ENCODE data around the gene NACC1. TPM values are rescaled to one million over a fixed set of nuclear protein-coding genes. Genes with fewer than 3 reads are reported as not detected.
A peak's percentile ranks its signal among the peaks of the same experiment; 100 is the strongest.

The NACC1 gene
- polyA plus RNA-seq, 1 donor (not counting 4 experiments of a cell fraction or from before 2014, with no cell fraction given): 32.9 TPM

DNA sequence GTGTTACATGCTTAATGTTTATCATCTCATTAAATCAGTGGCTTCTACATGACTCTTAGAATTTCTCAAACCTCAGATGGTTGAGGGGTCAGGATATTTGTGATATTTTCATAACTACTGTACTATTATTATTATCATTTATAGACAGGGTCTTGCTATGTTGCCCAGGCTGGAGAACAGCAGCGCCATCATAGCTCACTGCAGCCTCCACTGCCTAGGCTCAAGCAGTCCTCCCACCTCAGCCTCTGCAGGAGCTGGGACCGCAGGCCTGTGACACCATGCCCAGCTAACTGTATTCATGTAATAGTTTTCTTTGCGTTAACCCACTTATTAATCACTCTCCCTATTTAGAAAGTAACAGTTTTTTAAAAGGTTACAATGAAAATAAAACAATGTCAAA is 41.6 kb downstream of the NACC1 start:
- no peaks in the 10 kb centered on the region for H3K79me2 ChIP-seq (ENCODE audit: control insufficient read depth, insufficient read depth, low read length)
- H3K4me2 ChIP-seq (ENCODE audit: control insufficient read depth, extremely low read depth, insufficient read depth, low read depth, low read length): no peak overlapping the region
- dilution Hi-C loops (cut with MboI; ENCODE audit: extremely low pct_ligation_motif_present, low sequenced_read_pairs): no loop called here
- no peak for FAIRE-seq
- H3K27ac ChIP-seq (ENCODE audit: control insufficient read depth, insufficient read depth, low read length): no peak overlapping the region
- no peak for DNase-seq (ENCODE audit: low read depth, low spot score)
- H3K9me3 ChIP-seq (ENCODE audit: control insufficient read depth, low read depth, low read length): no peaks in the 10 kb centered on the region
- no peaks in the 10 kb centered on the region for H4K20me1 ChIP-seq (ENCODE audit: control insufficient read depth, extremely low read depth, insufficient read depth, low read length)
- H3K9me1 ChIP-seq (ENCODE audit: control insufficient read depth, extremely low read depth, insufficient read depth, low read length): no peaks in the 10 kb centered on the region
- no peak overlapping the region for H2AFZ ChIP-seq (ENCODE audit: control insufficient read depth, low read length)
- peaks cover 38% of the 10 kb centered on the region for H3K4me1 ChIP-seq (ENCODE audit: control insufficient read depth, extremely low read depth, insufficient read depth, low read length)
- no peaks in the 10 kb centered on the region for H3K36me3 ChIP-seq (ENCODE audit: control insufficient read depth in 2 of 2, extremely low read depth in 1 of 2, insufficient read depth in 2 of 2, low read length in 2 of 2)
- no peak overlapping the region for H3K9ac ChIP-seq (ENCODE audit: control insufficient read depth, extremely low read depth, insufficient read depth, low read length)
- no peaks in the 10 kb centered on the region for H3K27me3 ChIP-seq (ENCODE audit: control insufficient read depth, extremely low read depth, insufficient read depth, low read length)
- H3K4me3 ChIP-seq (ENCODE audit: control insufficient read depth in 2 of 3, extremely low read depth in 1 of 3, insufficient read depth in 2 of 3, low read depth in 1 of 3, low read length in 3 of 3): no peak overlapping the region
- no peak for TF ChIP-seq EZH2 (IDR thresholded peaks at IDR 0.05; ENCODE audit: low read length)
- no peak for TF ChIP-seq CTCF (optimal IDR thresholded peaks at IDR 0.05 in 1 of 3, IDR thresholded peaks at IDR 0.05 in 1 of 3, conservative IDR thresholded peaks at IDR 0.05 in 1 of 3; ENCODE audit: extremely low read depth in 1 of 3, insufficient read depth in 2 of 3, low read length in 3 of 3)

GRCh38 chr19:13160557-13160956 is 42.5 kb downstream of the NACC1 start:
- no peak overlapping the region for H3K4me3 ChIP-seq (ENCODE audit: control insufficient read depth in 2 of 3, extremely low read depth in 1 of 3, insufficient read depth in 2 of 3, low read depth in 1 of 3, low read length in 3 of 3)
- peak overlapping the region; percentile 51 for H2AFZ ChIP-seq (ENCODE audit: control insufficient read depth, low read length)
- no peaks in the 10 kb centered on the region for H3K79me2 ChIP-seq (ENCODE audit: control insufficient read depth, insufficient read depth, low read length)
- no peak overlapping the region for H3K27ac ChIP-seq (ENCODE audit: control insufficient read depth, insufficient read depth, low read length)
- peak overlapping the region; percentile 27 for H3K4me2 ChIP-seq (ENCODE audit: control insufficient read depth, extremely low read depth, insufficient read depth, low read depth, low read length)
- H3K9me1 ChIP-seq (ENCODE audit: control insufficient read depth, extremely low read depth, insufficient read depth, low read length): no peaks in the 10 kb centered on the region
- no peaks in the 10 kb centered on the region for H3K27me3 ChIP-seq (ENCODE audit: control insufficient read depth, extremely low read depth, insufficient read depth, low read length)
- no peaks in the 10 kb centered on the region for H4K20me1 ChIP-seq (ENCODE audit: control insufficient read depth, extremely low read depth, insufficient read depth, low read length)
- no peak overlapping the region for H3K9ac ChIP-seq (ENCODE audit: control insufficient read depth, extremely low read depth, insufficient read depth, low read length)
- dilution Hi-C loops (cut with MboI; ENCODE audit: extremely low pct_ligation_motif_present, low sequenced_read_pairs): no loop called here
- FAIRE-seq (no peak), DNase-seq (ENCODE audit: low read depth, low spot score) (no peak)
- TF ChIP-seq EZH2 (IDR thresholded peaks at IDR 0.05; ENCODE audit: low read length) (no peak), CTCF (optimal IDR thresholded peaks at IDR 0.05 in 1 of 3, IDR thresholded peaks at IDR 0.05 in 1 of 3, conservative IDR thresholded peaks at IDR 0.05 in 1 of 3; ENCODE audit: extremely low read depth in 1 of 3, insufficient read depth in 2 of 3, low read length in 3 of 3) (no peak)
- no peaks in the 10 kb centered on the region for H3K9me3 ChIP-seq (ENCODE audit: control insufficient read depth, low read depth, low read length)
- peaks cover 40% of the 10 kb centered on the region for H3K4me1 ChIP-seq (ENCODE audit: control insufficient read depth, extremely low read depth, insufficient read depth, low read length)
- no peaks in the 10 kb centered on the region for H3K36me3 ChIP-seq (ENCODE audit: control insufficient read depth in 2 of 2, extremely low read depth in 1 of 2, insufficient read depth in 2 of 2, low read length in 2 of 2)
